ENCODE results near the gene ARSB.

DNA sequence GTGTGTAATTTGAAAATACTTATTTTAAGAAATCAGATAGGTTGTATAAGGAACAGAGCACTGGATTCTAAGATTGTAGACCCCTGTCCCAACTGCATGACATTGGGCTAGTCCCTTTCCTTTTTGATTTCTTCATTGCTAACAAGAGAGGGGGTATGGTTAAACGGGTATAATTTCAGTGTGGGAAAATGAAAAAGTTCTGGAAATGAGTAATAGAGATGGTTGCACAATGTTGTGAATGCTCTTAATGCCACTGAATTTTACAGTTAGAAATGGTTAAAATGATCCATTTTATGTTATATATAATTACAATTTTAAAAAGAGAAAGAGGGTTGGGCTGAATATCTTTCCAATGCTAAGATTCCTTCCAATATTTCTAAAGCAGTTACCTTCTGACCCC, 233.2 kb downstream of the ARSB start:
- TF ChIP-seq, protein P1, sequence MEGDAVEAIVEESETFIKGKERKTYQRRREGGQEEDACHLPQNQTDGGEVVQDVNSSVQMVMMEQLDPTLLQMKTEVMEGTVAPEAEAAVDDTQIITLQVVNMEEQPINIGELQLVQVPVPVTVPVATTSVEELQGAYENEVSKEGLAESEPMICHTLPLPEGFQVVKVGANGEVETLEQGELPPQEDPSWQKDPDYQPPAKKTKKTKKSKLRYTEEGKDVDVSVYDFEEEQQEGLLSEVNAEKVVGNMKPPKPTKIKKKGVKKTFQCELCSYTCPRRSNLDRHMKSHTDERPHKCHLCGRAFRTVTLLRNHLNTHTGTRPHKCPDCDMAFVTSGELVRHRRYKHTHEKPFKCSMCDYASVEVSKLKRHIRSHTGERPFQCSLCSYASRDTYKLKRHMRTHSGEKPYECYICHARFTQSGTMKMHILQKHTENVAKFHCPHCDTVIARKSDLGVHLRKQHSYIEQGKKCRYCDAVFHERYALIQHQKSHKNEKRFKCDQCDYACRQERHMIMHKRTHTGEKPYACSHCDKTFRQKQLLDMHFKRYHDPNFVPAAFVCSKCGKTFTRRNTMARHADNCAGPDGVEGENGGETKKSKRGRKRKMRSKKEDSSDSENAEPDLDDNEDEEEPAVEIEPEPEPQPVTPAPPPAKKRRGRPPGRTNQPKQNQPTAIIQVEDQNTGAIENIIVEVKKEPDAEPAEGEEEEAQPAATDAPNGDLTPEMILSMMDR (IDR thresholded peaks at IDR 0.05) = no peak
- TF ChIP-seq POLR2AphosphoS5 (IDR thresholded peaks at IDR 0.05; ENCODE audit: low read depth, low read length) = no peak
